ENCODE measurements around the gene CEACAM7.

CEACAM7 gene

DNA sequence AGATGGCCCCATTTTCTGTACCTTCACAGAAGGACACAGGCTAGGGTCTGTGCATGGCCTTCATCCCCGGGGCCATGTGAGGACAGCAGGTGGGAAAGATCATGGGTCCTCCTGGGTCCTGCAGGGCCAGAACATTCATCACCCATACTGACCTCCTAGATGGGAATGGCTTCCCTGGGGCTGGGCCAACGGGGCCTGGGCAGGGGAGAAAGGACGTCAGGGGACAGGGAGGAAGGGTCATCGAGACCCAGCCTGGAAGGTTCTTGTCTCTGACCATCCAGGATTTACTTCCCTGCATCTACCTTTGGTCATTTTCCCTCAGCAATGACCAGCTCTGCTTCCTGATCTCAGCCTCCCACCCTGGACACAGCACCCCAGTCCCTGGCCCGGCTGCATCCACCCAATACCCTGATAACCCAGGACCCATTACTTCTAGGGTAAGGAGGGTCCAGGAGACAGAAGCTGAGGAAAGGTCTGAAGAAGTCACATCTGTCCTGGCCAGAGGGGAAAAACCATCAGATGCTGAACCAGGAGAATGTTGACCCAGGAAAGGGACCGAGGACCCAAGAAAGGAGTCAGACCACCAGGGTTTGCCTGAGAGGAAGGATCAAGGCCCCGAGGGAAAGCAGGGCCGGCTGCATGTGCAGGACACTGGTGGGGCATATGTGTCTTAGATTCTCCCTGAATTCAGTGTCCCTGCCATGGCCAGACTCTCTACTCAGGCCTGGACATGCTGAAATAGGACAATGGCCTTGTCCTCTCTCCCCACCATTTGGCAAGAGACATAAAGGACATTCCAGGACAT lies 7.0 kb upstream of the CEACAM7 start:
- POLR2A ChIA-PET: no interaction called here

DNA sequence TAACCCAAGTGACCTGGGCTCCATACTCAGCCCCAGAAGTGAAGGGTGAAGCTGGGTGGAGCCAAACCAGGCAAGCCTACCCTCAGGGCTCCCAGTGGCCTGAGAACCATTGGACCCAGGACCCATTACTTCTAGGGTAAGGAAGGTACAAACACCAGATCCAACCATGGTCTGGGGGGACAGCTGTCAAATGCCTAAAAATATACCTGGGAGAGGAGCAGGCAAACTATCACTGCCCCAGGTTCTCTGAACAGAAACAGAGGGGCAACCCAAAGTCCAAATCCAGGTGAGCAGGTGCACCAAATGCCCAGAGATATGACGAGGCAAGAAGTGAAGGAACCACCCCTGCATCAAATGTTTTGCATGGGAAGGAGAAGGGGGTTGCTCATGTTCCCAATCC lies 6.1 kb upstream of the CEACAM7 start:
- ChIA-PET POLR2A (no interaction called here), CTCF (interaction anchor here (0.7 to 4.2 kb wide), 3 partner anchors 13 to 237 kb away, joined by 3 to 57 read pairs (median 3); partner anchors contain the start of gene CEACAM5)
- H3K4me1 ChIP-seq (ENCODE audit: control insufficient read depth, insufficient read depth, low read length): no peaks in the 10 kb centered on the region
- TF ChIP-seq ZNF157 (tag by site-specific recombination; IDR thresholded peaks at IDR 0.05) (no peak), HOXD13 (CRISPR knock-in tag; IDR thresholded peaks at IDR 0.05; ENCODE audit: borderline replicate concordance) (no peak), ZNF2 (tag by site-specific recombination; IDR thresholded peaks at IDR 0.05) (no peak), KLF16 (tag by site-specific recombination; IDR thresholded peaks at IDR 0.05) (no peak), ZNF37A (tag by site-specific recombination; IDR thresholded peaks at IDR 0.05) (no peak), ZNF561 (tag by site-specific recombination; IDR thresholded peaks at IDR 0.05; ENCODE audit: borderline replicate concordance) (no peak), ZXDB (tag by site-specific recombination; IDR thresholded peaks at IDR 0.05) (no peak)
- TF ChIP-seq, protein P1, sequence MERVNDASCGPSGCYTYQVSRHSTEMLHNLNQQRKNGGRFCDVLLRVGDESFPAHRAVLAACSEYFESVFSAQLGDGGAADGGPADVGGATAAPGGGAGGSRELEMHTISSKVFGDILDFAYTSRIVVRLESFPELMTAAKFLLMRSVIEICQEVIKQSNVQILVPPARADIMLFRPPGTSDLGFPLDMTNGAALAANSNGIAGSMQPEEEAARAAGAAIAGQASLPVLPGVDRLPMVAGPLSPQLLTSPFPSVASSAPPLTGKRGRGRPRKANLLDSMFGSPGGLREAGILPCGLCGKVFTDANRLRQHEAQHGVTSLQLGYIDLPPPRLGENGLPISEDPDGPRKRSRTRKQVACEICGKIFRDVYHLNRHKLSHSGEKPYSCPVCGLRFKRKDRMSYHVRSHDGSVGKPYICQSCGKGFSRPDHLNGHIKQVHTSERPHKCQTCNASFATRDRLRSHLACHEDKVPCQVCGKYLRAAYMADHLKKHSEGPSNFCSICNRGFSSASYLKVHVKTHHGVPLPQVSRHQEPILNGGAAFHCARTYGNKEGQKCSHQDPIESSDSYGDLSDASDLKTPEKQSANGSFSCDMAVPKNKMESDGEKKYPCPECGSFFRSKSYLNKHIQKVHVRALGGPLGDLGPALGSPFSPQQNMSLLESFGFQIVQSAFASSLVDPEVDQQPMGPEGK (tag by site-specific recombination; IDR thresholded peaks at IDR 0.05): no peak
- H3K27ac ChIP-seq (ENCODE audit: extremely low read depth, low read depth, low read length): no peak overlapping the region
- no peak overlapping the region for H3K4me3 ChIP-seq (ENCODE audit: low read depth, low read length)
- H3K36me3 ChIP-seq (ENCODE audit: control insufficient read depth in 2 of 2, insufficient read depth in 1 of 2, low read length in 2 of 2): no peaks in the 10 kb centered on the region
- no peaks in the 10 kb centered on the region for H3K9me3 ChIP-seq (ENCODE audit: control insufficient read depth, insufficient read depth, low read depth, low read length)

More for the DNA sequence above, 7.0 kb upstream of the CEACAM7 start:
- Histone ChIP-seq H3K4me1 (ENCODE audit: control insufficient read depth, insufficient read depth, low read length) (no peaks in the 10 kb centered on the region), H3K4me3 (ENCODE audit: low read depth, low read length) (no peak overlapping the region), H3K27ac (ENCODE audit: extremely low read depth, low read depth, low read length) (no peak overlapping the region), H3K36me3 (ENCODE audit: control insufficient read depth in 2 of 2, insufficient read depth in 1 of 2, low read length in 2 of 2) (no peaks in the 10 kb centered on the region), H3K9me3 (ENCODE audit: control insufficient read depth, insufficient read depth, low read depth, low read length) (no peaks in the 10 kb centered on the region)
- TF ChIP-seq SETDB1 (IDR thresholded peaks at IDR 0.05; ENCODE audit: insufficient read length, low read length): no peak
- no peak for TF ChIP-seq ZNF223 (tag by site-specific recombination; IDR thresholded peaks at IDR 0.05)
- no peak for TF ChIP-seq ZNF354C (tag by site-specific recombination; IDR thresholded peaks at IDR 0.05; ENCODE audit: borderline replicate concordance, low read depth)
- TF ChIP-seq RBAK (tag by site-specific recombination; IDR thresholded peaks at IDR 0.05): no peak
- TF ChIP-seq, protein P2, sequence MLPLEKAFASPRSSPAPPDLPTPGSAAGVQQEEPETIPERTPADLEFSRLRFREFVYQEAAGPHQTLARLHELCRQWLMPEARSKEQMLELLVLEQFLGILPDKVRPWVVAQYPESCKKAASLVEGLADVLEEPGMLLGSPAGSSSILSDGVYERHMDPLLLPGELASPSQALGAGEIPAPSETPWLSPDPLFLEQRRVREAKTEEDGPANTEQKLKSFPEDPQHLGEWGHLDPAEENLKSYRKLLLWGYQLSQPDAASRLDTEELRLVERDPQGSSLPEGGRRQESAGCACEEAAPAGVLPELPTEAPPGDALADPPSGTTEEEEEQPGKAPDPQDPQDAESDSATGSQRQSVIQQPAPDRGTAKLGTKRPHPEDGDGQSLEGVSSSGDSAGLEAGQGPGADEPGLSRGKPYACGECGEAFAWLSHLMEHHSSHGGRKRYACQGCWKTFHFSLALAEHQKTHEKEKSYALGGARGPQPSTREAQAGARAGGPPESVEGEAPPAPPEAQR (tag by site-specific recombination; IDR thresholded peaks at IDR 0.05): no peak
- TF ChIP-seq, protein P3, sequence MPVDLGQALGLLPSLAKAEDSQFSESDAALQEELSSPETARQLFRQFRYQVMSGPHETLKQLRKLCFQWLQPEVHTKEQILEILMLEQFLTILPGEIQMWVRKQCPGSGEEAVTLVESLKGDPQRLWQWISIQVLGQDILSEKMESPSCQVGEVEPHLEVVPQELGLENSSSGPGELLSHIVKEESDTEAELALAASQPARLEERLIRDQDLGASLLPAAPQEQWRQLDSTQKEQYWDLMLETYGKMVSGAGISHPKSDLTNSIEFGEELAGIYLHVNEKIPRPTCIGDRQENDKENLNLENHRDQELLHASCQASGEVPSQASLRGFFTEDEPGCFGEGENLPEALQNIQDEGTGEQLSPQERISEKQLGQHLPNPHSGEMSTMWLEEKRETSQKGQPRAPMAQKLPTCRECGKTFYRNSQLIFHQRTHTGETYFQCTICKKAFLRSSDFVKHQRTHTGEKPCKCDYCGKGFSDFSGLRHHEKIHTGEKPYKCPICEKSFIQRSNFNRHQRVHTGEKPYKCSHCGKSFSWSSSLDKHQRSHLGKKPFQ (tag by site-specific recombination; IDR thresholded peaks at IDR 0.05): no peak
- no peak for TF ChIP-seq ZNF837 (tag by site-specific recombination; IDR thresholded peaks at IDR 0.05)
- TF ChIP-seq ZNF521 (tag by site-specific recombination; IDR thresholded peaks at IDR 0.05): no peak
- TF ChIP-seq, protein P4, sequence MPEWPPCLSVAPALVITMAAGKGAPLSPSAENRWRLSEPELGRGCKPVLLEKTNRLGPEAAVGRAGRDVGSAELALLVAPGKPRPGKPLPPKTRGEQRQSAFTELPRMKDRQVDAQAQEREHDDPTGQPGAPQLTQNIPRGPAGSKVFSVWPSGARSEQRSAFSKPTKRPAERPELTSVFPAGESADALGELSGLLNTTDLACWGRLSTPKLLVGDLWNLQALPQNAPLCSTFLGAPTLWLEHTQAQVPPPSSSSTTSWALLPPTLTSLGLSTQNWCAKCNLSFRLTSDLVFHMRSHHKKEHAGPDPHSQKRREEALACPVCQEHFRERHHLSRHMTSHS (tag by site-specific recombination; IDR thresholded peaks at IDR 0.05): no peak
- no peak for TF ChIP-seq ZNF843 (tag by site-specific recombination; IDR thresholded peaks at IDR 0.05)
- no peak for TF ChIP-seq GLIS2 (tag by site-specific recombination; IDR thresholded peaks at IDR 0.05)
- CTCF ChIA-PET: interaction anchor here (0.6 to 1.0 kb wide), 3 partner anchors 53 to 104 kb away, joined by 3 read pairs; no protein-coding TSS in a partner anchor
